Measurements from ENCODE around the gene DENND4A.

- TF ChIP-seq POU6F1 (CRISPR knock-in tag; IDR thresholded peaks at IDR 0.05; ENCODE audit: borderline replicate concordance, low read depth) (no peak), ZFP3 (CRISPR knock-in tag; IDR thresholded peaks at IDR 0.05) (no peak), PATZ1 (CRISPR knock-in tag; IDR thresholded peaks at IDR 0.05; ENCODE audit: borderline replicate concordance) (no peak), TOX (CRISPR knock-in tag; IDR thresholded peaks at IDR 0.05; ENCODE audit: borderline replicate concordance) (no peak)
- TF ChIP-seq, protein P1, sequence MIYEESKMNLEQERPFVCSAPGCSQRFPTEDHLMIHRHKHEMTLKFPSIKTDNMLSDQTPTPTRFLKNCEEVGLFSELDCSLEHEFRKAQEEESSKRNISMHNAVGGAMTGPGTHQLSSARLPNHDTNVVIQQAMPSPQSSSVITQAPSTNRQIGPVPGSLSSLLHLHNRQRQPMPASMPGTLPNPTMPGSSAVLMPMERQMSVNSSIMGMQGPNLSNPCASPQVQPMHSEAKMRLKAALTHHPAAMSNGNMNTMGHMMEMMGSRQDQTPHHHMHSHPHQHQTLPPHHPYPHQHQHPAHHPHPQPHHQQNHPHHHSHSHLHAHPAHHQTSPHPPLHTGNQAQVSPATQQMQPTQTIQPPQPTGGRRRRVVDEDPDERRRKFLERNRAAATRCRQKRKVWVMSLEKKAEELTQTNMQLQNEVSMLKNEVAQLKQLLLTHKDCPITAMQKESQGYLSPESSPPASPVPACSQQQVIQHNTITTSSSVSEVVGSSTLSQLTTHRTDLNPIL (CRISPR knock-in tag; IDR thresholded peaks at IDR 0.05; ENCODE audit: low read depth) = no peak
Measured at GRCh38 chr15:65766422-65767263, 25.4 kb downstream of the DENND4A start.

Measured in SK-N-SH treated with all-trans-retinoic acid at 6 μM for 48 hours (cell line).